ENCODE measurements around the gene MEI1.
A peak's percentile ranks its signal among the peaks of the same experiment; 100 is the strongest.

MEI1 gene

GRCh38 chr22:41695211-41695610, 4.1 kb upstream of the MEI1 start:
- no peak overlapping the region for H3K27ac ChIP-seq
- no peak for DNase-seq (ENCODE audit: low spot score)
- H3K4me3 ChIP-seq, result no peak overlapping the region
- no peak for TF ChIP-seq CTCF (IDR thresholded peaks at IDR 0.05)

- H3K27ac ChIP-seq, result no peak overlapping the region
- no peak for TF ChIP-seq CTCF (IDR thresholded peaks at IDR 0.05)
- no peak for DNase-seq (ENCODE audit: low spot score)
- no peak overlapping the region for H3K4me3 ChIP-seq
Measured at GRCh38 chr22:41696703-41697102, 2.6 kb upstream of the MEI1 start.

GRCh38 chr22:41697126-41697775, 2.1 kb upstream of the MEI1 start:
- Histone ChIP-seq H3K27ac (no peak overlapping the region), H3K4me3 (peak overlapping the region; percentile 54)
- DNase-seq (ENCODE audit: low spot score), result peak; percentile 91
- TF ChIP-seq CTCF (IDR thresholded peaks at IDR 0.05), result peak; percentile 97

GRCh38 chr22:41700108-41700364, 733 bp downstream of the MEI1 start:
- Histone ChIP-seq H3K4me3 (no peak overlapping the region), H3K27ac (no peak overlapping the region)
- TF ChIP-seq CTCF (IDR thresholded peaks at IDR 0.05), result no peak
- no peak for DNase-seq (ENCODE audit: low spot score)

GRCh38 chr22:41702763-41703162, 3.5 kb downstream of the MEI1 start:
- H3K4me3 ChIP-seq, result no peak overlapping the region
- TF ChIP-seq CTCF (IDR thresholded peaks at IDR 0.05), result no peak
- H3K27ac ChIP-seq, result no peak overlapping the region
- no peak for DNase-seq (ENCODE audit: low spot score)

- Histone ChIP-seq H3K27ac (no peak overlapping the region), H3K4me3 (no peak overlapping the region)
- no peak for TF ChIP-seq CTCF (IDR thresholded peaks at IDR 0.05)
- DNase-seq (ENCODE audit: low spot score), result no peak
Measured at GRCh38 chr22:41709341-41709740, 10.0 kb downstream of the MEI1 start.

- DNase-seq (ENCODE audit: low spot score), result no peak
- Histone ChIP-seq H3K4me3 (no peak overlapping the region), H3K27ac (no peak overlapping the region)
- no peak for TF ChIP-seq CTCF (IDR thresholded peaks at IDR 0.05)
Measured at GRCh38 chr22:41713004-41713403, 13.7 kb downstream of the MEI1 start.
